SK-N-SH (cell line): ENCODE measurements around the gene SORBS2.

Experiments used
- EP300 ChIP-seq, 2 experiments: IDR thresholded peaks; 2 replicates each; pipeline versions ENCODE4 v1.4.0 to v1.6.1; 2012; ENCODE audit warnings: borderline replicate concordance in 1 of 2, low read depth in 1 of 2, low read length in 1 of 2
- EZH2phosphoT487 ChIP-seq: fragments of 200-600 bp; sonication (generic); IDR thresholded peaks from 2 replicates; pipeline ENCODE4 v1.6.1; 2017; ENCODE audit warnings: low read depth, mixed run types, mild to moderate bottlenecking, antibody characterized with exemption, moderate library complexity, borderline replicate concordance
- RAD21 ChIP-seq: IDR thresholded peaks from 2 replicates; pipeline ENCODE4 v1.6.1; 2012; ENCODE audit warnings: mild to moderate bottlenecking, low read length
- SIN3A ChIP-seq: IDR thresholded peaks from 2 replicates; pipeline ENCODE4 v1.6.1; 2012; ENCODE audit warnings: low read depth, mild to moderate bottlenecking, low read length, moderate library complexity, borderline replicate concordance
- TF ChIP-seq, protein P1 (sequence below): fragments of 200-600 bp; sonication (generic); IDR thresholded peaks from 2 replicates; pipeline ENCODE4 v1.6.1; 2017; ENCODE audit warnings: antibody characterized with exemption, mild to moderate bottlenecking, moderate library complexity

DNA sequence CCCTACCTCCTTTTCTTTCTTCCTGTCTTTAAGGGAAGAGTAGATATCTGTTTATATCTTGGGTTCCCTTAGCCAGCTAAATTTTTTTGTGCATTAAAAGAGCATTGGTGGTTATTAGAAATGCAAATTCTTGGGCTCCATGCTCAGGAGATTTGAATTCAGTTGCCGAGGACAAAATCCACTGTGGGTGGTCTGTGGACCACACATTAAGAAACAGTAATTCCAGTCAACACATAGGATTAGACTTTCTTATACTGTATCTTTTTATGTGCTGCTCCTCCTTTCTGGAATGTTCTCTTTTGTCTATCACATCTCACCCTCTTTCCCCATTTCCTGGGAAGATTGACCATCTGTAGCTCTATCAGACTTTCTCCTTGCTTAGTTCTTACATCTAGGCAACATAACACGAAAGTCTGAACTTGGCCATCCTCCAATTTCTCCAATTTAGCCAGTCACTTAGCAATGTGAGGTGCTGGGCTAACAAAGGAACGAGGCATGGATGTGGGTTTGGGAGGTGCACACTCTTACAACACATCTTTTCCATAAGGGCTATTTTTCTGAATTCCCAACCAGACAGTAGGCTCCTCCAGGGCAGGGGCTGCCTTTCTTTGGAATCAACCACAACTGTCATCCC is 271.4 kb downstream of the SORBS2 start:
- TF ChIP-seq EZH2phosphoT487 (no peak), SIN3A (no peak), EP300 (IDR thresholded peaks at IDR 0.05; ENCODE audit: borderline replicate concordance in 1 of 2, low read depth in 1 of 2, low read length in 1 of 2) (no peak), RAD21 (no peak)
- TF ChIP-seq, protein P1, sequence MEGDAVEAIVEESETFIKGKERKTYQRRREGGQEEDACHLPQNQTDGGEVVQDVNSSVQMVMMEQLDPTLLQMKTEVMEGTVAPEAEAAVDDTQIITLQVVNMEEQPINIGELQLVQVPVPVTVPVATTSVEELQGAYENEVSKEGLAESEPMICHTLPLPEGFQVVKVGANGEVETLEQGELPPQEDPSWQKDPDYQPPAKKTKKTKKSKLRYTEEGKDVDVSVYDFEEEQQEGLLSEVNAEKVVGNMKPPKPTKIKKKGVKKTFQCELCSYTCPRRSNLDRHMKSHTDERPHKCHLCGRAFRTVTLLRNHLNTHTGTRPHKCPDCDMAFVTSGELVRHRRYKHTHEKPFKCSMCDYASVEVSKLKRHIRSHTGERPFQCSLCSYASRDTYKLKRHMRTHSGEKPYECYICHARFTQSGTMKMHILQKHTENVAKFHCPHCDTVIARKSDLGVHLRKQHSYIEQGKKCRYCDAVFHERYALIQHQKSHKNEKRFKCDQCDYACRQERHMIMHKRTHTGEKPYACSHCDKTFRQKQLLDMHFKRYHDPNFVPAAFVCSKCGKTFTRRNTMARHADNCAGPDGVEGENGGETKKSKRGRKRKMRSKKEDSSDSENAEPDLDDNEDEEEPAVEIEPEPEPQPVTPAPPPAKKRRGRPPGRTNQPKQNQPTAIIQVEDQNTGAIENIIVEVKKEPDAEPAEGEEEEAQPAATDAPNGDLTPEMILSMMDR = no peak
